Gastrocnemius medialis (tissue), 4 donors: ENCODE data around the gene CXCR2. TPM values are rescaled to one million over a fixed set of nuclear protein-coding genes. Genes with fewer than 3 reads are reported as not detected.
"Not testable (repeated sequence)": the region's sequence is repeated elsewhere in the genome, so short reads cannot be mapped to it uniquely, and the experiment has no call there.

Source experiments
- ATAC-seq, 2 donors: fragments of 150-250 bp; one replicate each; pipeline ENCODE4 v1.9.1; 2016
- DNase-seq, 2 donors: peaks; one replicate each; pipeline ENCODE4 v3.0.0-alpha.2; 2019
- H3K27ac ChIP-seq, 4 donors: fragments of 200-600 bp; sonication (generic); 1 replicate in 1 of 4; 2 replicates in 3 of 4; pipeline ENCODE4 v1.5.1; 2016 to 2018; ENCODE audit warnings: mild to moderate bottlenecking in 2 of 4, moderate library complexity in 1 of 4
- H3K27me3 ChIP-seq, 3 donors: fragments of 200-600 bp; sonication (generic) in 2 of 3; 1 replicate in 1 of 3; 2 replicates in 2 of 3; pipeline versions ENCODE4 v1.5.1 to v1.6.0; 2016 to 2019; ENCODE audit warnings: mild to moderate bottlenecking in 1 of 3, moderate library complexity in 1 of 3
- H3K36me3 ChIP-seq, 2 donors: fragments of 200-600 bp; sonication (generic) in 1 of 2; one replicate each; pipeline ENCODE4 v1.5.1; 2017 to 2018
- H3K4me1 ChIP-seq, 2 donors: fragments of 200-600 bp; sonication (generic) in 1 of 2; one replicate each; pipeline ENCODE4 v1.5.1; 2016 to 2017; ENCODE audit warnings: mild to moderate bottlenecking in 2 of 2
- H3K4me3 ChIP-seq, 4 donors: fragments of 200-600 bp; sonication (generic) in 3 of 4; 1 replicate in 1 of 4; 2 replicates in 3 of 4; pipeline ENCODE4 v1.5.1; 2016 to 2019; ENCODE audit warnings: mild to moderate bottlenecking in 2 of 4
- H3K9me3 ChIP-seq, 3 donors: fragments of 200-600 bp; sonication (generic) in 2 of 3; 1 replicate in 1 of 3; 2 replicates in 2 of 3; pipeline ENCODE4 v1.5.1; 2016 to 2019
- CTCF ChIP-seq, 5 experiments: fragments of 450-650 bp in 3 of 5; fragments of 200-600 bp in 2 of 5; sonication (generic) in 2 of 5; IDR thresholded peaks in 4 of 5; conservative IDR thresholded peaks in 1 of 5; 1 replicate in 4 of 5; 2 replicates in 1 of 5; pipeline ENCODE4 v1.5.1; 2016 to 2019; ENCODE audit warnings: antibody characterized with exemption in 5 of 5, mild to moderate bottlenecking in 3 of 5, moderate library complexity in 3 of 5
- POLR2A ChIP-seq, 2 donors: fragments of 450-650 bp; IDR thresholded peaks; one replicate each; pipeline ENCODE4 v1.6.1; 2017; ENCODE audit warnings: antibody characterized with exemption in 2 of 2, mild to moderate bottlenecking in 2 of 2, moderate library complexity in 2 of 2
- in situ Hi-C, 4 donors: fragments of 200-750 bp; cut with MboI; loops; one replicate each; pipeline versions ENCODE4 v1.15.0 to v1.8.0; 2017; ENCODE audit warnings: low sequenced_read_pairs in 4 of 4
- intact Hi-C: fragments of 100-400 bp; cut with DNase I; formaldehyde crosslinking; loops from one replicate; pipeline ENCODE4 v1.15.1; 2023; ENCODE audit warnings: low total_unique reads
- total RNA-seq, 4 donors: library from RNA; depleted of rRNA; stranded (reverse); fragments of >200 nt; gene quantifications; one replicate each; pipeline versions ENCODE4 v1.1.0 to v1.2.3, GENCODE V29; 2016

The CXCR2 gene
- total RNA-seq, 4 donors from 2014 or later: 0.07 to 0.61 (median 0.26) TPM; not detected in 1

- DNase-seq: no peak
- H3K4me3 ChIP-seq: no peak overlapping the region
- peaks cover 0 to 6% (median 0%) of the 10 kb centered on the region in 3 donors for H3K9me3 ChIP-seq
- in situ Hi-C loops (no loop called here), intact Hi-C loops (no loop called here)
- no peaks in the 10 kb centered on the region for H3K36me3 ChIP-seq
- ATAC-seq: no peak
- no peaks in the 10 kb centered on the region for H3K4me1 ChIP-seq
- H3K27me3 ChIP-seq: peaks cover 0 to 1% (median 0%) of the 10 kb centered on the region in 3 donors
- no peak for TF ChIP-seq POLR2A (IDR thresholded peaks at IDR 0.05)
- TF ChIP-seq CTCF (IDR thresholded peaks at IDR 0.05 in 4 of 5, conservative IDR thresholded peaks at IDR 0.05 in 1 of 5): no peak
- no peak overlapping the region for H3K27ac ChIP-seq
These were observed 36.6 kb upstream of the CXCR2 start for GRCh38 chr2:218089259-218089658.

GRCh38 chr2:218091746-218092145 is 34.1 kb upstream of the CXCR2 start:
- H3K4me1 ChIP-seq: no peaks in the 10 kb centered on the region
- peaks cover 0 to 1% (median 0%) of the 10 kb centered on the region in 3 donors for H3K9me3 ChIP-seq
- H3K27ac ChIP-seq: no peak overlapping the region
- TF ChIP-seq POLR2A (IDR thresholded peaks at IDR 0.05): no peak
- TF ChIP-seq CTCF (IDR thresholded peaks at IDR 0.05 in 4 of 5, conservative IDR thresholded peaks at IDR 0.05 in 1 of 5): no peak
- DNase-seq (no peak), ATAC-seq (no peak)
- H3K4me3 ChIP-seq: no peak overlapping the region
- intact Hi-C loops: no loop called here
- H3K27me3 ChIP-seq: no peaks in the 10 kb centered on the region
- no peaks in the 10 kb centered on the region for H3K36me3 ChIP-seq
- in situ Hi-C loops: no loop called here

GRCh38 chr2:218093879-218094278 is 31.9 kb upstream of the CXCR2 start:
- no peak overlapping the region for H3K27ac ChIP-seq
- DNase-seq (no peak), ATAC-seq (no peak)
- no peaks in the 10 kb centered on the region for H3K27me3 ChIP-seq
- no peak overlapping the region for H3K4me3 ChIP-seq
- H3K4me1 ChIP-seq: no peaks in the 10 kb centered on the region
- TF ChIP-seq CTCF (IDR thresholded peaks at IDR 0.05 in 4 of 5, conservative IDR thresholded peaks at IDR 0.05 in 1 of 5) (no peak), POLR2A (IDR thresholded peaks at IDR 0.05) (no peak)
- in situ Hi-C loops: no loop called here
- no peaks in the 10 kb centered on the region for H3K9me3 ChIP-seq
- no peaks in the 10 kb centered on the region for H3K36me3 ChIP-seq
- intact Hi-C loops: no loop called here

GRCh38 chr2:218095853-218096252 is 30.0 kb upstream of the CXCR2 start:
- no peak for ATAC-seq
- DNase-seq: no peak
- Histone ChIP-seq H3K27me3 (no peaks in the 10 kb centered on the region), H3K9me3 (no peaks in the 10 kb centered on the region), H3K4me3 (no peak overlapping the region), H3K4me1 (no peaks in the 10 kb centered on the region), H3K36me3 (no peaks in the 10 kb centered on the region), H3K27ac (no peak overlapping the region)
- in situ Hi-C loops: no loop called here
- no peak for TF ChIP-seq POLR2A (IDR thresholded peaks at IDR 0.05)
- TF ChIP-seq CTCF (IDR thresholded peaks at IDR 0.05 in 4 of 5, conservative IDR thresholded peaks at IDR 0.05 in 1 of 5): no peak
- intact Hi-C loops: no loop called here

GRCh38 chr2:218097975-218098374 is 27.9 kb upstream of the CXCR2 start:
- intact Hi-C loops (no loop called here), in situ Hi-C loops (no loop called here)
- ATAC-seq: no peak
- Histone ChIP-seq H3K4me3 (no peak overlapping the region), H3K36me3 (no peaks in the 10 kb centered on the region), H3K9me3 (no peaks in the 10 kb centered on the region), H3K27me3 (no peaks in the 10 kb centered on the region), H3K4me1 (no peaks in the 10 kb centered on the region), H3K27ac (no peak overlapping the region)
- TF ChIP-seq CTCF (IDR thresholded peaks at IDR 0.05 in 4 of 5, conservative IDR thresholded peaks at IDR 0.05 in 1 of 5) (no peak), POLR2A (IDR thresholded peaks at IDR 0.05) (no peak)
- DNase-seq: no peak

- DNase-seq, H3K4me1 ChIP-seq, H3K4me3 ChIP-seq, H3K27ac ChIP-seq, H3K36me3 ChIP-seq, in situ Hi-C loops, ATAC-seq, intact Hi-C loops, H3K9me3 ChIP-seq, H3K27me3 ChIP-seq: not testable (repeated sequence)
These were observed 17.0 kb upstream of the CXCR2 start for GRCh38 chr2:218108834-218109233.

- H3K27ac ChIP-seq, H3K36me3 ChIP-seq, DNase-seq, ATAC-seq, H3K4me3 ChIP-seq, H3K4me1 ChIP-seq, intact Hi-C loops, in situ Hi-C loops, H3K9me3 ChIP-seq, H3K27me3 ChIP-seq: not testable (repeated sequence)
These were observed 4.0 kb upstream of the CXCR2 start for GRCh38 chr2:218121789-218122188.
